ENCODE data around the gene SIX4.
A peak's percentile ranks its signal among the peaks of the same experiment; 100 is the strongest.

The SIX4 gene

GRCh38 chr14:60722357-60723115, 1.6 kb downstream of the SIX4 start:
- TF ChIP-seq CTCF (IDR thresholded peaks at IDR 0.05; ENCODE audit: borderline replicate concordance, control extremely low read depth, extremely low read depth, insufficient read depth, missing control alignments), result no peak
- in situ Hi-C loops (cut with MboI; ENCODE audit: low sequenced_read_pairs, unreplicated experiment), result no loop called here
- DNase-seq (ENCODE audit: low spot score), result peak; percentile 62

- in situ Hi-C loops (cut with MboI; ENCODE audit: low sequenced_read_pairs, unreplicated experiment), result no loop called here
- no peak for TF ChIP-seq CTCF (IDR thresholded peaks at IDR 0.05; ENCODE audit: borderline replicate concordance, control extremely low read depth, extremely low read depth, insufficient read depth, missing control alignments)
- DNase-seq (ENCODE audit: low spot score), result no peak
These were observed 2.1 kb downstream of the SIX4 start for GRCh38 chr14:60722107-60722356.

- in situ Hi-C loops (cut with MboI; ENCODE audit: low sequenced_read_pairs, unreplicated experiment), result no loop called here
- TF ChIP-seq CTCF (IDR thresholded peaks at IDR 0.05; ENCODE audit: borderline replicate concordance, control extremely low read depth, extremely low read depth, insufficient read depth, missing control alignments), result peak; percentile 39
- DNase-seq (ENCODE audit: low spot score), result peak; percentile 63
These were observed 2.6 kb downstream of the SIX4 start for GRCh38 chr14:60721326-60722106.

- DNase-seq (ENCODE audit: low spot score), result peak; percentile 10
- in situ Hi-C loops (cut with MboI; ENCODE audit: low sequenced_read_pairs, unreplicated experiment), result no loop called here
- TF ChIP-seq CTCF (IDR thresholded peaks at IDR 0.05; ENCODE audit: borderline replicate concordance, control extremely low read depth, extremely low read depth, insufficient read depth, missing control alignments), result no peak
These were observed 3.2 kb downstream of the SIX4 start for GRCh38 chr14:60720962-60721325.

GRCh38 chr14:60720391-60720790, 3.8 kb downstream of the SIX4 start:
- in situ Hi-C loops (cut with MboI; ENCODE audit: low sequenced_read_pairs, unreplicated experiment), result no loop called here
- TF ChIP-seq CTCF (IDR thresholded peaks at IDR 0.05; ENCODE audit: borderline replicate concordance, control extremely low read depth, extremely low read depth, insufficient read depth, missing control alignments), result no peak
- DNase-seq (ENCODE audit: low spot score), result no peak

GRCh38 chr14:60713513-60713912, 10.6 kb downstream of the SIX4 start:
- no peak for TF ChIP-seq CTCF (IDR thresholded peaks at IDR 0.05; ENCODE audit: borderline replicate concordance, control extremely low read depth, extremely low read depth, insufficient read depth, missing control alignments)
- DNase-seq (ENCODE audit: low spot score), result no peak
- in situ Hi-C loops (cut with MboI; ENCODE audit: low sequenced_read_pairs, unreplicated experiment), result no loop called here
